Midbrain (tissue), 1 donor: ENCODE measurements around the gene STX18.
"Not testable (repeated sequence)": the region's sequence is repeated elsewhere in the genome, so short reads cannot be mapped to it uniquely, and the experiment has no call there.

Source experiments
- DNase-seq: peaks from one replicate; lab custom pipeline; 2025; lab: John Stamatoyannopoulos, UW

STX18 gene

GRCh38 chr4:4509521-4509920, 32.3 kb downstream of the STX18 start:
- DNase-seq: no peak

GRCh38 chr4:4507923-4508322, 33.9 kb downstream of the STX18 start:
- no peak for DNase-seq

DNA sequence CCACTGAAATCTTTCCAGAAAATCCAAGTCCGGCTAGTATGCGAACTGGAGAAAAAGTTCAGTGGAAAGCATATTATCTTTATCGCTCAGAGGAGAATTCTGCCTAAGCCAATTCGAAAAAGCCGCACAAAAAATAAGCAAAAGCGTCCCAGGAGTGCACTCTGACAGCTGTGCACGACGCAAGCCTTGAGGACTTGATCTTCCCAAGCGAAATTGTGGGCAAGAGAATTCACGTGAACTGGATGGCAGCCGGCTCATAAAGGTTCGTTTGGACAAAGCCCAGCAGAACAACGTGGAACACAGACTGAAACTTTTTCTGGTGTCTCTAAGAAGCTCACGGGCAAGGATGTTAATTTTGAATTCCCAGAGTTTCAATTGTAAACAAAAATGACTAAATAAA, 34.4 kb downstream of the STX18 start:
- DNase-seq: no peak

GRCh38 chr4:4506961-4507360, 34.9 kb downstream of the STX18 start:
- peak; percentile 10 for DNase-seq

GRCh38 chr4:4505211-4505610, 36.6 kb downstream of the STX18 start:
- DNase-seq: not testable (repeated sequence)

DNA sequence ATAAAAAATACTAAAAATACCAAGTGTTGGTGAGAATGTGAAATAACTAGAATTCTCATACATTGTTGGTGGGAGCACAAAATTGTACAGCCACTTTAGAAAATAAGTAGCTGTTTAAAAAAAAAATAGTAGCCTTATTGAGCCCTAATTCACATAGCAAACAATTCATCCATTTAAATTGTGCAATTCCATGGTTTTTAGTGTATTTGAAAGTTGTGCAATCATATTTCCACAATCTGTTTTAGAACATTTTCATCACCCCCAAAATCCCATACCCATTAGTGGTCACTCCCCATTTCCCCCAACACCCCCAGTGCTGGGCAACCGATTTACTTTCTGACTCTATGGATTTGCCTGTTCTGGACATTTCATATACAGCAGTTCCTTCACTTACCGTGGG, 37.1 kb downstream of the STX18 start:
- no peak for DNase-seq

GRCh38 chr4:4502694-4503311, 39.0 kb downstream of the STX18 start:
- DNase-seq: peak; percentile 9

DNA sequence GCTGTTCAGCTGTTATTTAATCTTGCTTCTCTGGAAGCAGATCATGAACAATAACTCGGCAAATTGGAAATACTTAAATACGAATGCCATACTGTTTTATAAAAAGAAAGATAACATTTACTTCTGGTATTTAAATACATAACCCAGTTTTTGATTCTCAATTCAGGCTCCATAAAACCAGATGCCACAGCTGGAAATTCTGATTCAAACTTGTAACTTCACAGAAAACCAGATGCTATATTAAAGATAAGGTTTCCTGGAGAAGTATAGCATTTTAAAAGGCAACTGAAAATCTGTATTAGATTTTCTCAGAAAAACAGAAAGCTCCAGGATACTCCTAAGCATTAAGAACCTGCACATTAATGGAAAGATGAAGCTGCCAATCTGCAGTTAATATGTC, 40.2 kb downstream of the STX18 start:
- DNase-seq: no peak

DNA sequence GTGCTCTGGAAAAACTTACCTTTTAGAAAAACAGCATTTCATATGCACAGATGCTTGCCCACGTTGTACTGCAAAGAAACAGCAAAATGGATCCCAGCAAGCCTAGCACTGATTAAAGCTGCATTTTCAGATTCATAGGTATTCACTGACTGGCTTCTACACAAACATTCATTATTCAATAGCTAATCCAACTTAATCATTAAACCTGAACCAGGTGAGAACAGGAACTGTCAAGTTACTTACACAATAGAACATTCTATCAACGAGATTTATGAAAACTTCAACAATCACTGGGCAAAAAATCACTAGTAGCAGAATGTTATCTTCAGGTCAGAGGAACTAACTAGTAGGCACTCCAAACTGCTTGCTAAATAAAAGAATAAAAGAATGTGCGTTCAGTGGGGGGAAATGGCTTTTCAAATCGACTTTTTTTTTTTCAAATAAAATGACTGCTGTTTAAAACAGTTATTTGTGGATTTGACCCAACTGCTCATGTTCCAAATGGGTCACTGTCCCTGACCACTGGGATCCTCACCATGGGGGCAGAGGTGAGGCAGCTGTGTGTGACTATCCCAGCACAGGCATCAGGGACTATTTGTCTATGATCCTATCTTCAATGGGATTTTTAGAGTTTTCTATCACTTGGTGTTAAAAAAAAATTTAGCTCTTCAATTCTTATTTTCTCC, 42.3 kb downstream of the STX18 start:
- no peak for DNase-seq

GRCh38 chr4:4496592-4497372, 45.1 kb downstream of the STX18 start:
- DNase-seq: no peak

DNA sequence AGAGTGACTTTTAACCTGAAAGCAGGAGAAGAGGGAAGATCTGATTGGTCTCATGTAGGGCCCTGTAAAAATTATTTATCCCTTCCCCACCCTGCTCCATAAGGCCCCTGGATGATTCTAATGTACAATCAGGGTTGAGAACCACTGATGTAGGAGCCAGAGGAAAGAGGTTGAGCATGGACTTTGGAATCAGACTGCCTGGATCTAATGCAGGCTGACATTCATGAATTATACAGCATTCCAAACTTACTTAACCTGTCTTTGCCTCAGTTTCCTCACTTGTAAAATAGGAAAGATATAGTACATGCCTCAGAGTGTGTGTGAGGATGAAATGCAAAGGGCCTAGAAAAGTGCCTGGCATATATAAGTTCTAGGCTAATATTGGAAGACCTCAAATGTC, 47.0 kb downstream of the STX18 start:
- DNase-seq: no peak

GRCh38 chr4:4492161-4492847, 49.5 kb downstream of the STX18 start:
- DNase-seq: no peak

DNA sequence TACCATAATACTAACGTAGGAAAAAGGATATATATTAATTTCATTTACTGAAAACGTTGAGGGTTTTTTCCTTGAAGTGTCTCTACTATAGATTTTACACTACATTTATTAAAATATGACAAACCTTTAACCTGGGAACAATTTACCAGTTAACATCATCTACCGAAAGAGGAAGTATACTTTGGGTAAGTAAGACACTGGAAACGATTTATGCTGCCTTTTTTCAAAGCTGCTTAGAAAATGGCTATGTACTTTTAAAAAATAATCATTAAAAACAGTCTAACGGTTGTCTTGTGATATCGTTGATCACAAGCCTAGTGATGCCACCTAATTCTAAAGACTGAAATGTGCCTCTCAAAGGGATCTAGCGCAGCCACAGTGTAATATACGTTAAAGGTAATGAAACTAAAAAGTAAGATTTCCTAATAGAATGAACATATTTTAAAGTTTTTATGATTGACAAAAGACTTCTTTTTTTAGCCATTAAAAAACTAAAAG, 50.4 kb downstream of the STX18 start:
- DNase-seq: no peak

- no peak for DNase-seq
Observed at GRCh38 chr4:4490816-4491215, 51.0 kb downstream of the STX18 start.

GRCh38 chr4:4490041-4490440, 51.8 kb downstream of the STX18 start:
- DNase-seq: no peak

DNA sequence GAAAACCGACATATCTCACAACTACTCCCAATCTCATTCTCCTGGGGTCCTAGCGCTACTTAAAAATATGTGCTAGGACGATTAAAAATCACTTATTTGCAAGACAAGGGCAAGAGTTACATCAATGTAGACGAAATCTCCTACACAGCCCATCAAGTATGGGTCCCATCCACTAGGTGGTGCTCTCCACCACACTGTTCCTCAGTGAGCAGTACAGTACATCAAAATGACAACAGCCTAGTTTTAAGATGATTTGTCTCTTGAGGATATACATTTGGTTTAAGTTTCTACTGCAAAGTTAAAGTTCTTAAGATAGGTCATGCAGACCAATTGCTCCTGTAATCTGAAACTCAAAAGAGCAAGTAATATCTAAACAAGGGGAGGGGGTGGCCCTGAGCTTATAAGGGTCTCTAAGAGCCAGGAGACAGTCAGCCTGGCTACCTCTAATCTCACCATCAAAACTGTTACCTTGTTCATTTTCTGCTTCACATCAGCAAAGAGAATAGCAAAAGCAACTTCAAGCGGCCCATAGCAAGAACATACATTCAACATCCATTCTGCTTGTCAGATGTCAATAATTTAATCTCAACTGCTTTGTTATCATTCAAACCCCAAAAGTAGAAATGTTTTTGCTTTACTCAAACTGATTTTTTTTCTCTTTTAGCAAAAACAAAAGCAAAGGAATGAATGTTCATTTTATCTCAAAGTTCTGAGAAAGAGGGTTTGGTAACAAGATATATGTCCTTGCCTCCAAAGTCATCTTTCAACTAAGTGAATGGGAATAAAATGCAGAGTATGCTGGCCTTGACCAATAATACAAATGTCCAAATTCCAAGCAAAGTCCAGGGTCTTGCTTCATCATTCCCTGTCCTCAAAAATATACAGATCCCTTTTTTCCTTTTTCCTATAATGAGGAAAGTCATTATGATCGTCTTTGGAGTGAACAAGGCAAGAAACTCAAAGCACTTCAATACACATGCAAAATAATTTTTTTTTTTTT, 53.1 kb downstream of the STX18 start:
- peak; percentile 74 for DNase-seq

DNA sequence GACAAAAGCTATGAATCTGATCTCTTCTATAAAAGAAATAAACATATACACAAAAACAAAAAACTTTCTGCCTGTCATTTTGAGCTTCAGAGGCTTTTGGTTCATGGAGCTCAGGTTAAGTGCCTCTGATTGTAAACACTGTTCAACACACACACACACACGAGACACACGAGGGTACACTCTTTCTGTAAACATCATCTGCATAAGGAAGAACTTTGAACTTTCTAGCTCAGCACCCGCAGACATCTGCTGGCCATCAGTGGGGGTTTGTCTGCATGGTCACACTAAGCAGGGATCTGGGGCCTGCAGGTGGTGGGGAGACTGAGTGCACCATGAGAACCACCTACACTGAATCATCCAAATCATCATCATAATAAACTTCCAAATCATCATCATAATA, 54.9 kb downstream of the STX18 start:
- no peak for DNase-seq

GRCh38 chr4:4485806-4486205, 56.0 kb downstream of the STX18 start:
- DNase-seq: no peak

GRCh38 chr4:4481399-4481994, 60.4 kb downstream of the STX18 start:
- peak; percentile 69 for DNase-seq

- DNase-seq: peak; percentile 92
Observed at GRCh38 chr4:4480685-4481398, 61.0 kb downstream of the STX18 start.
